Right lung (tissue), 5 donors: ENCODE results near the gene TENT4A. TPM values are rescaled to one million over a fixed set of nuclear protein-coding genes. Genes with fewer than 3 reads are reported as not detected.

Experiments used
- DNase-seq, 2 donors: peaks; one replicate each; pipeline ENCODE4 v3.0.0-alpha.2; 2013
- polyA plus RNA-seq, 5 donors: library from polyadenylated mRNA; unstranded; fragments of 120-200 nt; gene quantifications; one replicate each; pipeline versions ENCODE4 v1.2.1 to v1.2.3, GENCODE V29; 2013; ENCODE audit warnings: inconsistent platforms in 1 of 5, low replicate concordance in 1 of 5; ENCODE audit not compliant: insufficient read length in 5 of 5, insufficient read depth in 1 of 5

The TENT4A gene
- polyA plus RNA-seq, 5 donors, result 27.9 to 35.9 (median 31.6) TPM

GRCh38 chr5:6750142-6750840 is 37.1 kb downstream of the TENT4A start:
- no peak for DNase-seq

GRCh38 chr5:6750951-6751685 is 37.9 kb downstream of the TENT4A start:
- no peak for DNase-seq

DNA sequence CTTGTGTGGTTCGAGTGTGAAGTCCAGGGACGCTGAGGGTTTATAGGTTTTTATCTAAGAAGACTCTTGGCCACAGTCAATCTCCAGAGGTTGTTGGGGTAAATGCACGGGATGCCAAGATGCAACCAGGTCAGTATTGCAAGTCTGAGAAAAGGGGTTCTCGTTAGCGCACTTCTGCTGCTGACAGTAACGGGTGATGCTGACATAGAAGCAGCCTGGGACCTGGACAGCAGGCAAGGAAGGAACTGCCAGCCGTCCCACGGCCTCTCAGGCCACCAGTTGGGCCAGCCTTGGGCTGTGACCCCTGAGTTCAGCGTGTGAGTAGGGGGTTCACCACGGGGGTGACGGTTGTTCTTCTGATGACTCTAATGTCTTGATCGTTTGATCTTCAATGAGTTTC is 39.0 kb downstream of the TENT4A start:
- DNase-seq, result no peak

- DNase-seq, result no peak
Measured at GRCh38 chr5:6752782-6753181, 39.5 kb downstream of the TENT4A start.

GRCh38 chr5:6753851-6754250 is 40.6 kb downstream of the TENT4A start:
- DNase-seq, result no peak

GRCh38 chr5:6754766-6755165 is 41.5 kb downstream of the TENT4A start:
- DNase-seq, result no peak

- no peak for DNase-seq
Measured at GRCh38 chr5:6755519-6755918, 42.3 kb downstream of the TENT4A start.

- no peak for DNase-seq
Measured at GRCh38 chr5:6755941-6756340, 42.7 kb downstream of the TENT4A start.

- DNase-seq, result no peak
Measured at GRCh38 chr5:6757414-6757969, 44.3 kb downstream of the TENT4A start.

- DNase-seq, result no peak
Measured at GRCh38 chr5:6758236-6758635, 45.0 kb downstream of the TENT4A start.

DNA sequence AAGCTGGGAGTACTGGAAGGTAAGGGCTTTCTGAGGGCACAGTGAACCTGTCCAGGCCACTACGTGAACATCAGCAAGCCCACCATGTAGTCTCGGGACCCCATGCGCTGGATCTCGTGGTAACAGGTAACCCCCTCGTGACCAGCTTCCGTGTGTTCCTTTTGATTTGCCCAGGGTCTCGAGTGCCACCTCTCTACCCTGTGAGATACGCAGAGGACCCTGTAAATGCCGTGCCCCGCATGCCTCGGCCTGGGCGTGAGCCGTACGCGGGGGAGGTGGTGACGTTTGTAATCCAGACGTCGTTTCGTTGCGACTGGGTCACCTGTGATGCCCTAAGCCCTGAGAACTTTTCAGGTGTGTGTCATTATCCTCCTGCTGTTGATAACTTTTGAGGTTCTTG is 45.5 kb downstream of the TENT4A start:
- DNase-seq, result no peak

GRCh38 chr5:6759401-6759800 is 46.2 kb downstream of the TENT4A start:
- DNase-seq, result no peak

- no peak for DNase-seq
Measured at GRCh38 chr5:6759983-6760382, 46.8 kb downstream of the TENT4A start.

DNA sequence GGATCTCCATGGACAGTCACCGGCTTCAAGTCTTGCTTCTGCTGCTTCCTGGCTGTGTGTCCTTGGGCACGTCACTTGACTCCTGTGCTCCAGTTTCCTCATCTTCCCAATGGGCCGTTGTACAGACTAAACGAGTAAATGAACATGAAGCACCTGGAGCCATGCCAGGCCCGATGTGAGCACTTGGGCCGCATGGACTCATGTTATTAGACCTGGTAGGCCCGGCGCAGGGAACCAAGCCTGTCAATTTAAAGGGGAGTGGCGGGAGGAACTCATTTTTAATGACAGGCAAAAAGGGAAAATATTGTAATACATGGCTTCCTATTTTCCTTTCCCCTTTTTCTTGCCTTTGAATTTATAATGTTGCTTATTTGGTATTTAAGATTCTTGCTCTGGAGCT is 47.5 kb downstream of the TENT4A start:
- DNase-seq, result no peak

GRCh38 chr5:6761333-6761732 is 48.1 kb downstream of the TENT4A start:
- no peak for DNase-seq

GRCh38 chr5:6762116-6762515 is 48.9 kb downstream of the TENT4A start:
- no peak for DNase-seq

DNA sequence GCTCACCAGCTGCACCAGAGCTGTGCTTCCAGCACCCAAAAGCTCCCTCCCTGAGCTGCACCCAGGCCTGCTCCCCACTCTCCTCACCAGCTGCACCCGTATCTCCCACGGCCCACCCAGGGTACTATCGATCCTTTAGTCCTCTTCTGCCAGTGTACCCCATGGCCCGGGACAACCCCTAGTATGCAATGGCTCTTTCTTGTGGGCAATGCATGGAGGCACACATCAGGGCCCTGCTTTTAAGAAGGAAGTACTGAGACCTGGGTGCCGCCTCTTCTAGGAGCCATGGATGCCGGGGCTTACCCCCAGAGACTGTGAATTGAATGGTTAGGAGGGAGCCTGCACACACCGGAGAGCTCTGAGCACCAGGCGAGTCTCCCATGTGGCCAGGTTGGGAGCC is 49.5 kb downstream of the TENT4A start:
- DNase-seq, result no peak

DNA sequence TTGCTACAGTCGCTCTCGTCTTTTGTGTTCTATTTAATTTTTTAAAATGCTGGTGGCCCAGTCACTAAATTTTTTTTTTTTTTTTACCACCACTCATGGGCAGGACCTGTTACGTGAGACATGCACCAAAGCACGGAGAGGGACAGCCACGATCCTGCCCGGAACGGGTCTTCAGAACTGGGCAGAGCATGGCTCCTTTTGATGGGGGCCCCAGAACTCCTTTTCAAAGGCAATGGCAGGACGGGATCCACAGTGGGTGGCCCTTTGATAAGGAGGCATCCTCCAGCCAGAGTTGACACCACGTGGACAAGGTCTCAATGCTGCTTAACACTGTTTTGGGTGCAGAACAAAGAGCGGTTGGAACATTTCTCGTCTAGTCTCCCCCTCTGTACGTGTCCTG is 50.0 kb downstream of the TENT4A start:
- DNase-seq, result no peak

DNA sequence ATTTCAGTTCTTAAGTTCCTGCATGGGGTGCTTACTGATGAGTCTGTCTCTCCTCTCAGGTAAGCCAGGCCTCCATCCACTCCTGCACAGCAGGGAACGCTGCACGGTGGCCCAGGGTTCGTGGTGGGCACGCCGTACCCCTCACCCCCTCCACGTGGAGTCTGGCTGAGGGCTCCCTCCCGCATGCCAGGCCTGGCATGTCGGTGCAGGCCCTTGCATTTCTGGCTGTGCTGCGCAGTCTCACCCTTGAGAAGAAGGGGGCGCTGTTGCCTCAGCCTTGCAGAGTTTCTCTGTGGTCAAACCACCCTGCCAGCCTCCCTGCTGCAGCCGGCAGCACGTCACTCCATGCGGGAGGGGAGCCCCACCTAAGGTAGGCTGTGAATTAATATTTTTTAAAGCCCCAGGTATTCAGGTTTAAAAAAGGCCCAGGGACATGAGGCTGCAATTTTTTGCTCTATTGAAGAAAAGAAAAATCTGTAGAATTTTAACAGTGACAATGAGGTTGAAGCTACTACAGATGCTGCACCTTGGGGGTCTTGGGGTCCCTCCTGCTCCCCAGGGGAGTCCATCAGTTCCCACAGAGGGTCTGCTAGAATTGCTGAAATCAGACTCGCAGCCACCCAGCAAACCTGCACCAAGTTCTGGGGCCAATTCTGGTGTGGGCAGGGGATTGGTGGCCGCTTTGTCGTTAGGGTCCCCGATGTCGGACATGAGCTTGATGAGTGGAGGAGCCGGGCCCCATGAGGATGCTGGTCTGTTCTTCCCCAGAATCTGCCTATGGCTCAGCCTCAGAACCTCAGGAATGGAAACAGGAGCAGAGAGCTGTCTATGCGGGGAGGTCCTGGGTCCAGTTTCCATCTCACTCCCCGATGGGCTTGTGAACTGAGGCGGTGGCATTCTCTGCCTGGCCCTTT is 52.6 kb downstream of the TENT4A start:
- DNase-seq, result peak; percentile 30 to 51

DNA sequence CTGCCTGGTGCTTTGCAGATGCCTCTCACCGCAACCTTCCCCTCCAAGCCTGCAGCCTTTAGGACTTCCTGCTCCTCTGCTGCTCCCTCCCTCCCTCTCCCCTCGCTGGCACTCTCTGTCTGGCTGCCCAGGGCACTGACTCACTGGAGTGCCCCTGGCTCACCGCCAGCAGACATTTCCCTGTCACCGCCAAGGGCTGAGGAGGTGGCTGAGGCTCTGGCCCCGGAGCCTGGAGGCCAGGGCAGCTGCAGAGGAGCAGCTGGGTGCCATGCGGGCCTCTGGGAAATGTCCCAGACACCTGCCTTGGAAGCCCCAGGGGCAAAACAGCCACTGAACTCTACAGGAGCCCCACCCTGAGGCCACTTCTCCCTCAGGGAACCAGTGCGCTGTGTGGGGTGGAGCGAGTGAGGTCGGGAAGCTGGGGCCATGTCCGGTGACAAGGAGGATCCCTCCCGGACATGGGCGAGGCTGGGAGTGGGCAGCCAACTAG is 53.4 kb downstream of the TENT4A start:
- DNase-seq, result peak; percentile 52 to 55

GRCh38 chr5:6767481-6768063 is 54.3 kb downstream of the TENT4A start:
- DNase-seq, result no peak
